Right renal pelvis (tissue), 4 donors: ENCODE measurements around the gene SERPINE1. TPM values are rescaled to one million over a fixed set of nuclear protein-coding genes. Genes with fewer than 3 reads are reported as not detected.
"Not testable (repeated sequence)": the region's sequence is repeated elsewhere in the genome, so short reads cannot be mapped to it uniquely, and the experiment has no call there.

Source experiments
- DNase-seq, 4 donors: peaks; one replicate each; pipeline ENCODE4 v3.0.0-alpha.2; 2013; ENCODE audit warnings: low read depth in 4 of 4, low spot score in 3 of 4, missing footprints in 1 of 4
- polyA plus RNA-seq, 4 donors: library from polyadenylated mRNA; unstranded; fragments of 120-200 nt; gene quantifications; one replicate each; pipeline ENCODE4 v1.2.1, GENCODE V29; 2013; ENCODE audit not compliant: insufficient read length in 4 of 4

SERPINE1 gene
- 1 to 10 TPM in 3 of 4 donors, under 1 TPM in 1; 0.83 to 1.4 (median 1.2) TPM for polyA plus RNA-seq

GRCh38 chr7:101126651-101127459, at the start of gene SERPINE1:
SERPINE1 (plus strand) TSS chr7:101127104; CDS start chr7:101128394, 1,290 bp downstream.
- DNase-seq, result peak; percentile 76 to 81 (median 80)

- DNase-seq, result peak; percentile 67 to 74 (median 68)
Measured at GRCh38 chr7:101077303-101078086, 49.4 kb upstream of the SERPINE1 start.

DNA sequence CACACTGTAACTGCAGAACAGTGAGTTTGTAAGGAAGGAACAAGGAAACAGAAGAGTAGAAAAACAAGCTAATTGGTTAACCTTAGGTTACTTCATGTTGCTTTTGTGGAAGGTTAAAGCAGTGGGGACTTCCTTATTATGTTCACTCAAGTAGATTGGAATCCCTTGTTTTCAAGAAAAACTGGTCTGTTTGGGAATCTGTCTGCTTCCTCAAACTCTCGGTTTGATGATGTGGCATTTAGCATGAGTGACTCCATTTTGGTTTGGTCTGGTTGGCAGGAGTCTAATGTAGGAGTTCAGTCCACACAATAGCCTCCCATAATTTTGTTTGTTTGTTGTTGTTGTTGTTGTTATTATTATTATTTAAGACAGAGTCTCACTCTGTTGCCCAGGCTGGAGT, 45.5 kb upstream of the SERPINE1 start:
- no peak for DNase-seq

GRCh38 chr7:101084865-101085161, 42.1 kb upstream of the SERPINE1 start:
- no peak for DNase-seq

DNA sequence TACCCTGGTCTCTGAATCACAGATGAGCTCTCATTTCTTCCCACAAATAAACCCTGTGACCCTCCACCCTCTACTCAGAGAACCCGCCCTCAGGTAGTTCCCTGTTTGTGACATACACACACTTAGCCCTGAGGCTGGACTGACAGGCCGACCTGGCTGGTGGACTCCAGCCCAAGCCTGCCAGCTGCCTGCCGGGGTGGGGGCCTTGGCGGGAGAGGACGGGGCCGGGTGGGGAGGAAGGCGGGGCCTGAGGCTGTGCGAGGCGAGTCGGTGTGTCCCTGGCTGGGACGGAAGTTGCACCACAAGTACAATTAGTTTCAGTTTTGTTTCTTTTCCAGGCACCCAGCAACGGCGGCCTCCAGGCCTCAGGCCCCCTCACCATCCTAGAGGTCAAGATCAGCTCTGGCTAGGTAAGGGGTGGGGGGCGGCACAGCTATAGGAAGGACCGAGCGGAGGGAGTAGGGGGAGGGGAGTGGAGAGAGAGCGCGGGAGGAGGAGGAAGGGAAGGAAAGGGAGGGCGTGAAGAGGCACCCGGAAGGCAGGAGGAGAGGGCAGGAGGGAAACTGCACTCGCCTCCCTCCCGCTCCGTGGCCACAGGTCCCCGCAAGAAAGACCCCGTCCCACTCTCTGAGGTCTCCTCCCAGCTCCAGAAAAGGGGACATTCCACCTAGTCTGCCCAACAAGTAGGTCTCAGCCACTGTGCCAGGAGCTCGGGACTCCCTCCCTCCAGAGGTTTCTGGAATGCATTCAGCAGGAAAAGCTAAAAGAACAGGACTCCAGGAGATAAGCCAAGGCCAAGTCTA, 41.5 kb upstream of the SERPINE1 start, which contains the start of gene TRIM56:
Gene TRIM56 (plus strand): TSS at position 320 of the 803 bp plus-strand sequence. CDS start 1,832 bp downstream, outside the sequence.
- peak; percentile 55 to 69 (median 59) for DNase-seq

DNA sequence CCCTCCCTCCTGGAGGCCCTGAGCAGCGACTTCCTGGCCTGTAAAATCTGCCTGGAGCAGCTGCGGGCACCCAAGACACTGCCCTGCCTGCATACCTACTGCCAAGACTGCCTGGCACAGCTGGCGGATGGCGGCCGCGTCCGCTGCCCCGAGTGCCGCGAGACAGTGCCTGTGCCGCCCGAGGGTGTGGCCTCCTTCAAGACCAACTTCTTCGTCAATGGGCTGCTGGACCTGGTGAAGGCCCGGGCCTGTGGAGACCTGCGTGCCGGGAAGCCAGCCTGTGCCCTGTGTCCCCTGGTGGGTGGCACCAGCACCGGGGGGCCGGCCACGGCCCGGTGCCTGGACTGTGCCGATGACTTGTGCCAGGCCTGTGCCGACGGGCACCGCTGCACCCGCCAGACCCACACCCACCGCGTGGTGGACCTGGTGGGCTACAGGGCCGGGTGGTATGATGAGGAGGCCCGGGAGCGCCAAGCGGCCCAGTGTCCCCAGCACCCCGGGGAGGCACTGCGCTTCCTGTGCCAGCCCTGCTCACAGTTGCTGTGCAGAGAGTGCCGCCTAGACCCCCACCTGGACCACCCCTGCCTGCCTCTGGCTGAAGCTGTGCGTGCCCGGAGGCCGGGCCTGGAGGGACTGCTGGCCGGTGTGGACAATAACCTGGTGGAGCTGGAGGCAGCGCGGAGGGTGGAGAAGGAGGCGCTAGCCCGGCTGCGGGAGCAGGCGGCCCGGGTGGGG, 39.4 kb upstream of the SERPINE1 start:
- DNase-seq, result no peak

DNA sequence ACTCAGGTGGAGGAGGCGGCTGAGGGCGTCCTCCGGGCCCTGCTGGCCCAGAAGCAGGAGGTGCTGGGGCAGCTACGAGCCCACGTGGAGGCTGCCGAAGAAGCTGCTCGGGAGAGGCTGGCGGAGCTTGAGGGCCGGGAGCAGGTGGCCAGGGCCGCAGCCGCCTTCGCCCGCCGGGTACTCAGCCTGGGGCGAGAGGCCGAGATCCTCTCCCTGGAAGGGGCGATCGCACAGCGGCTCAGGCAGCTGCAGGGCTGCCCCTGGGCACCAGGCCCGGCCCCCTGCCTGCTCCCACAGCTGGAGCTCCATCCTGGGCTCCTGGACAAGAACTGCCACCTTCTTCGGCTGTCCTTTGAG, 38.9 kb upstream of the SERPINE1 start:
- DNase-seq, result no peak

DNA sequence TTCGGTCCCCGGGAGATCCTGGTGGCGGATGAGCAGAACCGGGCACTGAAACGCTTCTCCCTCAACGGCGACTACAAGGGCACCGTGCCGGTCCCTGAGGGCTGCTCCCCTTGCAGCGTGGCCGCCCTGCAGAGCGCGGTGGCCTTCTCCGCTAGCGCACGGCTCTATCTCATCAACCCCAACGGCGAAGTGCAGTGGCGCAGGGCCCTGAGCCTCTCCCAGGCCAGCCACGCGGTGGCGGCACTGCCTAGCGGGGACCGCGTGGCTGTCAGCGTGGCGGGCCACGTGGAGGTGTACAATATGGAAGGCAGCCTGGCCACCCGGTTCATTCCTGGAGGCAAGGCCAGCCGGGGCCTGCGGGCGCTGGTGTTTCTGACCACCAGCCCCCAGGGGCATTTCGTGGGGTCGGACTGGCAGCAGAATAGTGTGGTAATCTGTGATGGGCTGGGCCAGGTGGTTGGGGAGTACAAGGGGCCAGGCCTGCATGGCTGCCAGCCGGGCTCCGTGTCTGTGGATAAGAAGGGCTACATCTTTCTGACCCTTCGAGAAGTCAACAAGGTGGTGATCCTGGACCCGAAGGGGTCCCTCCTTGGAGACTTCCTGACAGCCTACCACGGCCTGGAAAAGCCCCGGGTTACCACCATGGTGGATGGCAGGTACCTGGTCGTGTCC, 37.9 kb upstream of the SERPINE1 start:
- DNase-seq, result no peak

DNA sequence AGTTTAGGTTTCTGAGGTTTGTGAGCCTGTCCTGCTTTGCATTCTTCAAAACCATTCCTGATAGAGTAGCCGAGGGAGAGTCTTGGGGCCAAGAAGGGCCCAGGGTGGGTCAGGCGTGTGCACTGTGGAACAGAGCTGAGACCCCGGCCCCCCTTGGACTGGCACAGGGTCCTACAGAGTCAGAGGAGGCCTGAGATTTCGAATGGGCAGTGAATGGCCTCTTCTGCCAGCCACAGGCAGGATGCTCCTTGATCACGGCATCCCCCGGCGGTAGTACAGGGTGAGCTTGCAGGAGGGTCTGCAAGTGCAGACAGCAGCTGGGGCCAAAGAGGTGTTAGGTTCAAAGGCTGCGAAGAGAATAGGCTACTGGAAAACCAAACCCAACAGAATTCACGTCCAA, 37.0 kb upstream of the SERPINE1 start:
- no peak for DNase-seq

DNA sequence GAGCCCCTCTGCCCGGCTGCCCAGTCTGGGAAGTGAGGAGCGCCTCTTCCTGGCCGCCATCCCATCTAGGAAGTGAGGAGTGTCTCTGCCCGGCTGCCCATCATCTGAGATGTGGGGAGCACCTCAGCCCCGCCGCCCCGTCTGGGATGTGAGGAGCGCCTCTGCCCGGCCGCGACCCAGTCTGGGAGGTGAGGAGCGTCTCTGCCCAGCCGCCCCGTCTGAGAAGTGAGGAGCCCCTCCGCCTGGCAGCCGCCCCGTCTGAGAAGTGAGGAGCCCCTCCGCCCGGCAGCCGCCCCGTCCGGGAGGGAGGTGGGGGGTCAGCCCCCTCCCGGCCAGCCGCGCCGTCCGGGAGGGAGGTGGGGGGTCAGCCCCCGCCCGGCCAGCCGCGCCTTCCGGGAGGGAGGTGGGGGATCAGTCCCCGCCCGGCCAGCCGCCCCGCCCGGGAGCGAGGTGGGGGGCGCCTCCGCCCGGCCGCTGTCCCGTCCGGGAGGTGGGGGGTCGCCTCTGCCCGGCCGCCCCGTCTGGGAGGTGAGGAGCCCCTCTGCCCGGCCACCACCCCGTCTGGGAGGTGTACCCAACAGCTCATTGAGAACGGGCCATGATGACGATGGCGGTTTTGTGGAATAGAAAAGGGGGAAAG, 34.5 kb upstream of the SERPINE1 start:
- DNase-seq, result not testable (repeated sequence)

- no peak for DNase-seq
Measured at GRCh38 chr7:101093906-101094305, 33.0 kb upstream of the SERPINE1 start.

GRCh38 chr7:101094376-101094775, 32.5 kb upstream of the SERPINE1 start:
- DNase-seq, result no peak

- DNase-seq, result no peak
Measured at GRCh38 chr7:101094791-101095375, 32.0 kb upstream of the SERPINE1 start.

DNA sequence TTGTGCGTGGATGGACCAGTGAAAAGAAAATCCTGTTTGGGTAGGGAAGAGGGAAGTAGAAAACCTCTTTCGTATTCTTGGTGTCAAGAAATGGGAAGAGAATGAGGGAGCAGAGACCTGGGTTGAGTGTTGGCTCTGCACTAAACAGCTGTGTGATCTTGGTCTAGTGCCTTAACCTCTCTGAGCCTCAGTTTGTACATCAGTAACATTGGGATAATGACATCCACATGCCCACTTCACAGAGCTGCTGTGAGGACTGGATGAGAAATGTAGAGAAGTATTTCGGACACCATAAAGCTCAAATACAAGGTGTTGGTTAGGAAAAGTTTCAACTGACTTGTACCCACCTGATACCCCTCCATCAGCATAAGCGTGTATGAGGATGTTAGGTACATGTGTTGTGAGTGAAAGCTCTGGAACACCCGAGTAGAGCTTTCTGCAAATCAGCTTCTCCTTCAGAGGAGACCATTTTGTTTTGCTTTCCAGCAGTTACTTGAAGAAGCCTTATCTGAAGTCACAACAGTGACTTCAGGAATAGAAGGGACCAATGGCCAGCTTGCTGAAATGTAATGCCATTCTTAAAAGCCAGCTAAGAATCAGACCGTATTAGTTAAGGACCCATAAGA, 30.5 kb upstream of the SERPINE1 start:
- no peak for DNase-seq

GRCh38 chr7:101096957-101097347, 30.0 kb upstream of the SERPINE1 start:
- DNase-seq, result no peak

DNA sequence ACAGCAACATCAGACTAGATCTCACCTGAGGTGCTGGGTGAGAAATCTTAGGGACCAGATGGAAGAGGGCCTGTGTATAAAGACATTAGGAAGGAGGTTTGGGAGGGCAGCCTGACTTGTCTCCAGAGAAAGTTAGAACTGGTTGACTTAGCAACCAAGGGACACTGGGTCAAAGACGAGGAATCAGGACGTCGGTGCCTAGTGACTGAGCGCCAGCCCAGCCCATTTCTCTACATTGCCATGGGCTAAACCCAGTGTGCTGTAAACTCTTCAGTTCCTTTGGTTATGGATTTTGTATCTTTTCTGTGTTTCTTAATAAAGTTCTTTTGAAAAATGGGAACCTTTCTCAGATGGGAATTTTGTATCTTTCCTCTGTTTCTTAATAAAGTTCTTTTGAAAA, 29.3 kb upstream of the SERPINE1 start:
- no peak for DNase-seq

- DNase-seq, result peak in 1 of 4 donors; percentile 30
Measured at GRCh38 chr7:101099969-101100781, 26.7 kb upstream of the SERPINE1 start.
